ENCODE data around the gene DAPK2. TPM values are rescaled to one million over a fixed set of nuclear protein-coding genes. Genes with fewer than 3 reads are reported as not detected.

The DAPK2 gene
- total RNA-seq, 2 donors from 2014 or later: 6.1 to 10.6 TPM

DNA sequence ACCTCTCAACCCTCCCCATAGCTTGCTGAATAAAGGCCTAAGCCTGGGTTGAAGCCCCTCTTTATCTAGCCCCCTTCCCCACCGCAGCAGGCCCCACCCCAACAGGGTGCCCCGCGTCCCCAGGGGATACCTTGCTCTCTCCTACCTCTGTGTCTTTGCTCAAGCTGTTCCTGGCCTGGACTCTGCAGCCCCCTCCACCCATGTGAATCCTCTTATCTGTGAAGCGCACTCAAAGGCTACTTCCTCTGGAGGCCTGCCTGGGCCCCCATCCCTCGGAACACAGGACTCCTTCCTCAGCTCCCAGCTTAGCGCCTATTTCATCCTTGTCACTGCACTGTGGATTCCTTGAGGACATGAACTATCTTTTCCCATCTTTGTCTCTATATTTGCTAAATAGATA, 151.1 kb downstream of the DAPK2 start:
- Histone ChIP-seq H3K4me1 (ENCODE audit: control insufficient read depth in 1 of 2, low read depth in 2 of 2) (peaks cover 4 to 12% of the 10 kb centered on the region in 2 donors), H3K36me3 (no peaks in the 10 kb centered on the region), H3K4me3 (no peak overlapping the region), H3K27ac (no peak overlapping the region), H3K9me3 (no peaks in the 10 kb centered on the region), H3K27me3 (replicated peaks; ENCODE audit: insufficient read depth) (no peaks in the 10 kb centered on the region)
- ATAC-seq (ENCODE audit: insufficient number of reproducible peaks, low FRiP score, low read depth): no peak
- no peak for DNase-seq (ENCODE audit: low spot score)
- TF ChIP-seq CTCF (IDR thresholded peaks at IDR 0.05): no peak

GRCh38 chr15:63894662-63894949, 151.7 kb downstream of the DAPK2 start:
- Histone ChIP-seq H3K27me3 (replicated peaks; ENCODE audit: insufficient read depth) (no peaks in the 10 kb centered on the region), H3K9me3 (no peaks in the 10 kb centered on the region), H3K4me3 (no peak overlapping the region), H3K27ac (no peak overlapping the region), H3K4me1 (ENCODE audit: control insufficient read depth in 1 of 2, low read depth in 2 of 2) (peaks cover 4 to 12% of the 10 kb centered on the region in 2 donors), H3K36me3 (no peaks in the 10 kb centered on the region)
- TF ChIP-seq CTCF (IDR thresholded peaks at IDR 0.05): no peak
- DNase-seq (ENCODE audit: low spot score) (no peak), ATAC-seq (ENCODE audit: insufficient number of reproducible peaks, low FRiP score, low read depth) (no peak)

DNA sequence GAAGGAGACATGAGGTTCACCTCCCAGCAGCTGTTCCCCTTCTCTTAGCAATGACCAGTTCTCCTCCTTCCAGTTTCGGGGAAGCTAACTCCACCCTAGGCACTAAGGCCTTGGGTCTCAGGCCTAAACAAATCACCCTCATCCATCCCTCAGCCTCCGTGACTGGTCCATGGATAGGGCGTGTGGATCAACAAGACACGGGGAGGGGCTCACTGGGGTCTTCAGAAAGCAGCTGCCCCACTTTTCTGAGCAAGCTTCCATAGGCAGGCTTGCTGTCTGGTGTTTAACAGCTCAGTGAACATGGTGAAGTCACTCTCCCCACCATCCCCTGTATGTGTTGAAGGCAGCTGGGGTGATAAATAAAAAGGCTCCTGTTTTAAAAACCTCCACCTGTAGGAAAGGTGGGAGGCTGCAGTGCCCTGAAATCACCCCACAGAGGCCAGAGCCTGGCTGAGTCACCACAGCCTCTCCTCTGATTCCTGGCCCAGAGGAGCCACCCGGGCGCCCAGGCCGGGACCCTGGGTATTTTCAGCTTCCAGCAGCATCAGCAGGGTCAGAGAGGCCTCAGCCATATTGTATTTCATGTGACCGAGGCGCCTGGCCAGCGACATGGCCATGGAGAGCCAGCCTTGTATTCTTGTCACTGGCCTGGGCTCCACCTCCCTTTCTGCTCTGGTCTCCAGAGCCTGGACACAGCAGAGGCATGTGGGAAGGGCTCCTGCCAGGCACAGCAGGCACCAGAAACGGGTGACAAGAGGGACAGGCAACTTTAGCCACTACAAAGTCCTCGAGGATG, 152.2 kb downstream of the DAPK2 start:
- Histone ChIP-seq H3K27ac (no peak overlapping the region), H3K4me1 (ENCODE audit: control insufficient read depth in 1 of 2, low read depth in 2 of 2) (peaks cover 4 to 12% of the 10 kb centered on the region in 2 donors), H3K9me3 (no peaks in the 10 kb centered on the region), H3K4me3 (no peak overlapping the region), H3K27me3 (replicated peaks; ENCODE audit: insufficient read depth) (no peaks in the 10 kb centered on the region), H3K36me3 (no peaks in the 10 kb centered on the region)
- TF ChIP-seq CTCF (IDR thresholded peaks at IDR 0.05): no peak
- ATAC-seq (ENCODE audit: insufficient number of reproducible peaks, low FRiP score, low read depth): no peak
- no peak for DNase-seq (ENCODE audit: low spot score)

DNA sequence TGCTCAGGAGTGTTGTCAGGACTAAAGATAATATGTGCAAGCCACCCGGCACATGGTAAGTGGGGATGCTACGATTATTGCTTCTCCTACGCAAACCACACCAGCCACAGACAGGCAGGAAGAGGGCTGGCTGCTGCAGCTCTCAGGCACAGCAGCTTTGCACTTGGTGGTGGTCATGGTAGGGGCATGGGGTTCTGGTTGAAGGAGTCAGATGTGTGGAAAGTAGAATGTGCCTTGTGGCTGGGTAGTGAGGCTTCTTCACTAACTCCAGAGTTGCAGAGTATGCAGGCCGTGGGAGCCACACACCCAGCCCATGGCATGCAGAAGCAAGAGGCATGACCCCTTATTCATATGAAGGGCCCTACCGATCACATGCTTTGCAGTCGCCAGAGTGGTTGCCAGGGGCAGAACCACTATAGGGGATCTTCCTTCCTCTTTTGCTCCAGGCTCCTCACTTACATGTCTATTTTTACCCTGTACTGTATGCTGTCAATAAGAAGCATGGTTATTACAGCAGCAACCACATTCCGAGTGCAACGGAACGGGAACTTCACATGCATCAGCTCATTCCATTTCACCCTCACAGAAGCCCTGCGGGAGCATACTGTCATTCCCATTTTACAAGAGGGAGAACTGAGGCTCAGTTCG, 153.4 kb downstream of the DAPK2 start:
- Histone ChIP-seq H3K9me3 (no peaks in the 10 kb centered on the region), H3K4me3 (no peak overlapping the region), H3K27ac (no peak overlapping the region), H3K4me1 (ENCODE audit: control insufficient read depth in 1 of 2, low read depth in 2 of 2) (peaks cover 4 to 12% of the 10 kb centered on the region in 2 donors), H3K27me3 (replicated peaks; ENCODE audit: insufficient read depth) (no peaks in the 10 kb centered on the region), H3K36me3 (no peaks in the 10 kb centered on the region)
- no peak for DNase-seq (ENCODE audit: low spot score)
- no peak for TF ChIP-seq CTCF (IDR thresholded peaks at IDR 0.05)
- no peak for ATAC-seq (ENCODE audit: insufficient number of reproducible peaks, low FRiP score, low read depth)

DNA sequence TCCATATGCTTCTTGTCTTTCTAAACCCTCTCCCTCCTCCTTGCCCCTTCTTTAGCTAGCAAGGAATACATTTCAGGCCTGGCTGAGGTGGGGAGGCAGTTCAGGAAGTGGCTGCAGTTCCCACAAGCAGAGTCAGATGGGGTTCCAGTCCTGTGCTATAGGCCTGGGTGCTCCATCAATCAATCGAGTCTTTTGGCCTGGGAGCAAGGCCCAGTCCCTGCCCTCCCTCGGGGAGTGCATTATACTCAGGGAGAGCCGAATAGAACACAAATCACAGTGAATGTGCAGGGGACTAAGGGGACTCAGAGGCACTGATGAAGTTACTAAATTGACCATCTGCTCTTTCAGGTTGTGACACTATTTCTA, 154.5 kb downstream of the DAPK2 start:
- ATAC-seq (ENCODE audit: insufficient number of reproducible peaks, low FRiP score, low read depth) (no peak), DNase-seq (ENCODE audit: low spot score) (no peak)
- H3K36me3 ChIP-seq: no peaks in the 10 kb centered on the region
- no peaks in the 10 kb centered on the region for H3K27me3 ChIP-seq (replicated peaks; ENCODE audit: insufficient read depth)
- H3K9me3 ChIP-seq: no peaks in the 10 kb centered on the region
- H3K4me1 ChIP-seq (ENCODE audit: control insufficient read depth in 1 of 2, low read depth in 2 of 2): peaks cover 4 to 12% of the 10 kb centered on the region in 2 donors
- no peak overlapping the region for H3K27ac ChIP-seq
- H3K4me3 ChIP-seq: no peak overlapping the region
- TF ChIP-seq CTCF (IDR thresholded peaks at IDR 0.05): no peak

Measured in thoracic aorta (tissue), 2 donors.